MM.1S (cell line): ENCODE results near the gene ANO2.

Source experiments
- DNase-seq: peaks from one replicate; pipeline ENCODE4 v3.0.0-alpha.2; 2015
- H2AFZ ChIP-seq: fragments of 300-600 bp; sonication (generic); 2 replicates; pipeline ENCODE4 v1.6.0; 2016; ENCODE audit warnings: antibody characterized with exemption, low read length
- H3F3A ChIP-seq: fragments of 300-600 bp; sonication (generic); 2 replicates; pipeline ENCODE4 v1.6.1; 2016; ENCODE audit warnings: mild to moderate bottlenecking, antibody characterized with exemption, low read length, moderate library complexity, mixed read lengths; ENCODE audit not compliant: insufficient read depth
- H3K27ac ChIP-seq: fragments of 300-600 bp; sonication (generic); 2 replicates; pipeline ENCODE4 v1.5.1; 2016; ENCODE audit warnings: mild to moderate bottlenecking, low read length
- H3K27me3 ChIP-seq: fragments of 300-600 bp; sonication (generic); replicated peaks from 2 replicates; pipeline ENCODE4 v1.6.0; 2016; ENCODE audit warnings: low read length; ENCODE audit not compliant: insufficient read depth
- H3K36me3 ChIP-seq: fragments of 300-600 bp; sonication (generic); replicated peaks from 2 replicates; pipeline ENCODE4 v1.6.1; 2016; ENCODE audit warnings: mild to moderate bottlenecking, low read length, mixed read lengths; ENCODE audit not compliant: insufficient read depth
- H3K4me1 ChIP-seq: fragments of 300-600 bp; sonication (generic); 2 replicates; pipeline ENCODE4 v1.6.1; 2016; ENCODE audit warnings: low read length, mixed read lengths
- H3K4me2 ChIP-seq: fragments of 300-600 bp; sonication (generic); 2 replicates; pipeline ENCODE4 v1.6.0; 2016; ENCODE audit warnings: low read depth, low read length
- H3K4me3 ChIP-seq: fragments of 300-600 bp; sonication (generic); 2 replicates; pipeline ENCODE4 v1.5.1; 2016; ENCODE audit warnings: low read length, mixed read lengths
- H3K79me2 ChIP-seq: fragments of 300-600 bp; sonication (generic); 2 replicates; pipeline ENCODE4 v1.6.1; 2016; ENCODE audit warnings: mixed run types, low read length, mixed read lengths
- H3K9ac ChIP-seq: fragments of 300-600 bp; sonication (generic); 2 replicates; pipeline ENCODE4 v1.6.1; 2016; ENCODE audit warnings: low read length, mixed read lengths
- H3K9me2 ChIP-seq: fragments of 300-600 bp; sonication (generic); replicated peaks from 2 replicates; pipeline ENCODE4 v1.6.1; 2016; ENCODE audit warnings: mild to moderate bottlenecking, low read length, mixed read lengths; ENCODE audit not compliant: insufficient read depth
- H3K9me3 ChIP-seq: fragments of 300-600 bp; sonication (generic); replicated peaks from 2 replicates; pipeline ENCODE4 v1.6.1; 2016; ENCODE audit warnings: mild to moderate bottlenecking, low read length, mixed read lengths; ENCODE audit not compliant: insufficient read depth
- H4K20me1 ChIP-seq: fragments of 300-600 bp; sonication (generic); 2 replicates; pipeline ENCODE4 v1.6.1; 2016; ENCODE audit warnings: mild to moderate bottlenecking, low read length, moderate library complexity, mixed read lengths; ENCODE audit not compliant: insufficient read depth
- CTCF ChIP-seq: fragments of 300-600 bp; sonication (generic); IDR thresholded peaks from 2 replicates; pipeline ENCODE4 v1.5.1; 2016; ENCODE audit warnings: antibody characterized with exemption, low read length, mixed read lengths
- EZH2 ChIP-seq: fragments of 300-600 bp; sonication (generic); optimal IDR thresholded peaks from 2 replicates; pipeline ENCODE3; 2017; ENCODE audit warnings: low read depth, mild to moderate bottlenecking, antibody characterized with exemption, low read length, mixed read lengths
- EZH2phosphoT487 ChIP-seq: fragments of 300-600 bp; sonication (generic); IDR thresholded peaks from 2 replicates; pipeline ENCODE4 v1.6.1; 2018; ENCODE audit warnings: antibody characterized with exemption, low read length

ANO2 gene

GRCh38 chr12:5884285-5884684, 60.8 kb downstream of the ANO2 start:
- Histone ChIP-seq H3K4me1 (no peaks in the 10 kb centered on the region), H3K79me2 (no peaks in the 10 kb centered on the region), H3K9me3 (no peaks in the 10 kb centered on the region), H3K9me2 (no peaks in the 10 kb centered on the region), H3K36me3 (no peaks in the 10 kb centered on the region), H2AFZ (no peak overlapping the region), H3K9ac (no peak overlapping the region), H3K27me3 (no peaks in the 10 kb centered on the region), H4K20me1 (no peaks in the 10 kb centered on the region), H3K4me3 (no peak overlapping the region), H3F3A (no peaks in the 10 kb centered on the region), H3K27ac (no peak overlapping the region), H3K4me2 (no peak overlapping the region)
- DNase-seq = no peak
- no peak for TF ChIP-seq EZH2phosphoT487
- no peak for TF ChIP-seq CTCF
- no peak for TF ChIP-seq EZH2

GRCh38 chr12:5882511-5883190, 62.4 kb downstream of the ANO2 start:
- Histone ChIP-seq H4K20me1 (no peaks in the 10 kb centered on the region), H3K9me3 (no peaks in the 10 kb centered on the region), H3K9me2 (no peaks in the 10 kb centered on the region), H2AFZ (no peak overlapping the region), H3K27me3 (no peaks in the 10 kb centered on the region), H3K79me2 (no peaks in the 10 kb centered on the region), H3K4me1 (no peaks in the 10 kb centered on the region), H3K9ac (no peak overlapping the region), H3K4me2 (no peak overlapping the region), H3K36me3 (no peaks in the 10 kb centered on the region), H3K27ac (no peak overlapping the region), H3K4me3 (no peak overlapping the region), H3F3A (no peaks in the 10 kb centered on the region)
- no peak for DNase-seq
- no peak for TF ChIP-seq EZH2

DNA sequence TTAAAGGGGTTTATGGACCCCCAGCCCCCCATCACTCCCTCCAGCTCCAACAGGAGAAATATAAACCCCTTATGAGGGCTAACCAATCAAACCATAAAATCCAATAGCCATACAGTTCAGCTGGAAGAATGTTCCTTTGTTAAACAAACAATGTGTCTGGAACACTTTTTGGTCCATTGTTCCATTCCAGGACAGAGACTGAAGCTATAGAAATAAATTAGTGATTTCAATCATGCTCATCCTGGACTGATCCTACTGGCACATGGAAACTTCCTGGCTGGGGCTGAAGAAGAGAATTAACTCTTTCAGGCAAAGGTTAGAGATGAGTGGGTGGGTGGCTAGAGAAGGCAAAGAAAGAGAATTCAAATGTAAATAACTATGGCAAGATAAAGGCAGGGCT, 63.4 kb downstream of the ANO2 start:
- H3K9me3 ChIP-seq = no peaks in the 10 kb centered on the region
- TF ChIP-seq EZH2phosphoT487 = no peak
- TF ChIP-seq CTCF = no peak
- no peak for TF ChIP-seq EZH2
- H3F3A ChIP-seq = no peaks in the 10 kb centered on the region
- H3K27me3 ChIP-seq = no peaks in the 10 kb centered on the region
- H2AFZ ChIP-seq = no peak overlapping the region
- no peaks in the 10 kb centered on the region for H3K4me1 ChIP-seq
- DNase-seq = no peak
- H3K27ac ChIP-seq = no peak overlapping the region
- no peak overlapping the region for H3K9ac ChIP-seq
- no peak overlapping the region for H3K4me3 ChIP-seq
- H3K4me2 ChIP-seq = no peak overlapping the region
- no peaks in the 10 kb centered on the region for H3K9me2 ChIP-seq
- H3K79me2 ChIP-seq = no peaks in the 10 kb centered on the region
- no peaks in the 10 kb centered on the region for H3K36me3 ChIP-seq
- H4K20me1 ChIP-seq = no peaks in the 10 kb centered on the region

GRCh38 chr12:5881101-5881606, 63.9 kb downstream of the ANO2 start:
- H4K20me1 ChIP-seq = no peaks in the 10 kb centered on the region
- no peaks in the 10 kb centered on the region for H3K79me2 ChIP-seq
- no peak for DNase-seq
- no peaks in the 10 kb centered on the region for H3F3A ChIP-seq
- H3K4me2 ChIP-seq = no peak overlapping the region
- no peak overlapping the region for H3K4me3 ChIP-seq
- no peaks in the 10 kb centered on the region for H3K9me2 ChIP-seq
- H3K4me1 ChIP-seq = no peaks in the 10 kb centered on the region
- H3K27me3 ChIP-seq = no peaks in the 10 kb centered on the region
- TF ChIP-seq CTCF = no peak
- no peak for TF ChIP-seq EZH2
- no peak for TF ChIP-seq EZH2phosphoT487
- H3K36me3 ChIP-seq = no peaks in the 10 kb centered on the region
- no peak overlapping the region for H3K27ac ChIP-seq
- H3K9me3 ChIP-seq = no peaks in the 10 kb centered on the region
- H3K9ac ChIP-seq = no peak overlapping the region
- no peak overlapping the region for H2AFZ ChIP-seq
